Tibial artery (tissue), 4 donors: ENCODE data around the gene TXNRD2.
A peak's percentile ranks its signal among the peaks of the same experiment; 100 is the strongest.

Source experiments
- DNase-seq, 2 donors: peaks; one replicate each; pipeline ENCODE4 v3.0.0-alpha.2; 2019
- H3K27ac ChIP-seq, 2 donors: fragments of 200-600 bp; sonication (generic) in 1 of 2; 1 replicate in 1 of 2; 2 replicates in 1 of 2; pipeline ENCODE4 v1.5.1; 2018 to 2019; ENCODE audit warnings: mild to moderate bottlenecking in 1 of 2
- H3K27me3 ChIP-seq, 2 donors: fragments of 200-600 bp; sonication (generic) in 1 of 2; one replicate each; pipeline versions ENCODE4 v1.5.1 to v1.6.0; 2016 to 2019
- H3K36me3 ChIP-seq, 3 donors: fragments of 200-600 bp; sonication (generic) in 2 of 3; one replicate each; pipeline ENCODE4 v1.5.1; 2016 to 2019; ENCODE audit warnings: mild to moderate bottlenecking in 2 of 3
- H3K4me1 ChIP-seq, 4 donors: fragments of 200-600 bp; sonication (generic) in 2 of 4; 1 replicate in 3 of 4; 2 replicates in 1 of 4; pipeline ENCODE4 v1.5.1; 2016 to 2019
- H3K4me3 ChIP-seq, 2 donors: fragments of 200-600 bp; sonication (generic) in 1 of 2; 1 replicate in 1 of 2; 2 replicates in 1 of 2; pipeline ENCODE4 v1.5.1; 2018 to 2019; ENCODE audit warnings: mild to moderate bottlenecking in 2 of 2
- H3K9me3 ChIP-seq, 3 donors: fragments of 200-600 bp; sonication (generic) in 1 of 3; one replicate each; pipeline ENCODE4 v1.5.1; 2016 to 2019
- intact Hi-C: fragments of 100-400 bp; cut with DNase I; formaldehyde crosslinking; loops from one replicate; pipeline ENCODE4 v1.15.0; 2023; ENCODE audit warnings: low total_unique reads
- TF ChIP-seq, protein P1 (sequence below), 2 experiments: fragments of 200-600 bp in 1 of 2; fragments of 450-650 bp in 1 of 2; IDR thresholded peaks; one replicate each; pipeline ENCODE4 v1.5.1; 2017 to 2019; ENCODE audit warnings: antibody characterized with exemption in 2 of 2, mild to moderate bottlenecking in 1 of 2, moderate library complexity in 1 of 2

Gene TXNRD2

DNA sequence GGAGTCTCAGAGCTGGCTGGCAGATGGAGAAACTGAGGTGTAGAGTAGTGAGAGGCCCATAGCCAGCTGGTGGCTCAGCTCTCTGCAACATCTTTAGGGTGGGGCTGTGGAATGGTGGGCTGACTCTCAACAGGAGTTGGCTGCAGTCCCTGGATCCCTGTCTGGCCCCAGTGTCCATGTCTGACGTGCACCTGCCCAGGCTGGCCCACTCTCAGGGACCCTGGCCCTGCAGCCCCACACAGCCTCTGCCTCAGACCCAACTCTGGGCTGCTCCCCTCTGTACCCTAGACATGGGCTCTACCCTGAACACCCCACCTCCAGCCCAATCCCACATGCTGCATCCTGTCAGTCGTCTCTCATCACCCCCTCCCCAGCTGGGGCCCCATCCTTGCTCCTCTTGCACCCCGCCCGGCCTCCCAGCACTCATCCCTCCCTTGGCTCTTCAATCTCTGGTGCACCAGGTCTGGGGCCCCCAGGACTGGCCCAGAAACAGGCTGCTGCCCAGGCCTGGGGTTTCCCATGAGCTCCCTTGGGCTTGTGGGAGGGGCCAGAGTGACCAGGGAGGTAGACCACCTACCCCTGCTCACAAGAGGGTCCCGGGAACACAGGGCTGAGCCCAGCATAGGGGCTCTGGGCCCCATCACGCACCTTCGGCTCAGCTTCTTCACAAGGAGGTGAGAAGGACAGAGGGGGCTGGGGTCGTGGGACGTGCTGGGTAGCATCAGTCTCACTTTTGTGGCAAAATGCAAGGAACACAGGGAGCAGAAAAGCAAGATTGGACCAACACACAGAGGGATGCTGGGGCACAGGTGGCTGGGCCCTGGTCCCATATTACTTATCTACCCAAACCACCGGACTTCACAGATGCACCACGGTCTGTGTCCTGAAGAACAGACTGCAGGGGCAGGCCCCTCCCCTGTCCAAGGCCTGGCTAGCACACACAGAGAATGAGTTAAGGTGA is 43.5 kb upstream of the TXNRD2 start:
- peak in 1 of 2 donors; percentile 62 for DNase-seq
- intact Hi-C loops: no loop called here
- peak overlapping the region; percentile 97 to 98 for H3K27ac ChIP-seq
- peak overlapping the region; percentile 80 to 95 for H3K4me3 ChIP-seq
- peaks cover 6 to 19% (median 18%) of the 10 kb centered on the region in 3 donors for H3K36me3 ChIP-seq
- TF ChIP-seq, protein P1, sequence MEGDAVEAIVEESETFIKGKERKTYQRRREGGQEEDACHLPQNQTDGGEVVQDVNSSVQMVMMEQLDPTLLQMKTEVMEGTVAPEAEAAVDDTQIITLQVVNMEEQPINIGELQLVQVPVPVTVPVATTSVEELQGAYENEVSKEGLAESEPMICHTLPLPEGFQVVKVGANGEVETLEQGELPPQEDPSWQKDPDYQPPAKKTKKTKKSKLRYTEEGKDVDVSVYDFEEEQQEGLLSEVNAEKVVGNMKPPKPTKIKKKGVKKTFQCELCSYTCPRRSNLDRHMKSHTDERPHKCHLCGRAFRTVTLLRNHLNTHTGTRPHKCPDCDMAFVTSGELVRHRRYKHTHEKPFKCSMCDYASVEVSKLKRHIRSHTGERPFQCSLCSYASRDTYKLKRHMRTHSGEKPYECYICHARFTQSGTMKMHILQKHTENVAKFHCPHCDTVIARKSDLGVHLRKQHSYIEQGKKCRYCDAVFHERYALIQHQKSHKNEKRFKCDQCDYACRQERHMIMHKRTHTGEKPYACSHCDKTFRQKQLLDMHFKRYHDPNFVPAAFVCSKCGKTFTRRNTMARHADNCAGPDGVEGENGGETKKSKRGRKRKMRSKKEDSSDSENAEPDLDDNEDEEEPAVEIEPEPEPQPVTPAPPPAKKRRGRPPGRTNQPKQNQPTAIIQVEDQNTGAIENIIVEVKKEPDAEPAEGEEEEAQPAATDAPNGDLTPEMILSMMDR (IDR thresholded peaks at IDR 0.05): no peak
- H3K4me1 ChIP-seq: peaks cover 8 to 76% (median 69%) of the 10 kb centered on the region in 4 donors
- H3K9me3 ChIP-seq: no peaks in the 10 kb centered on the region
- H3K27me3 ChIP-seq: no peaks in the 10 kb centered on the region

DNA sequence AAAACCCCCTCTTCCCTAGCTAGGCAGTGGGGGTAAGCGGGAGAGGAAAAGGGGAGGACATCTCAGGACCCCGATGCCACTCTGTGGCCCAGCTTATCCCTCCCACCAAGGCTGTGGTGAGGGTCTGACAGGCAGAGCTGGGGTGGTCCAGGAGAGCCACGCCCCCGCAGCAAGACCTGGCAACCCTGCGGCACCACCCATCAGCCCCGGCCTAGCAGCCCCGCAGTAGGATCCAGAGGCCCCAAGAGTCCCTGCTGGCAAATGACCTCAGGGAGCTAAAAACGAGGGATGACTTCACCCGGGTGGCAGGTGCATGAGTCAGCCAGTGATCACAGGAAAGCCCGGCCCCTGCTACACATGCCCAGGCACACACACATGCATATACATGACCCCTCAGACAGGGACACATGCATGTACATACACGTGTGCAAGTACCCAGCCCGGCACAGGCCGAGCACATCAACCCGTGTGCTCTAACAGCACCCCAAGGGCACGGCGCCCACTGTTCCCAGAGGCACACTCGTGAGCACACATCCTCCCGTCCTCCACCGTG is 42.7 kb upstream of the TXNRD2 start:
- H3K27ac ChIP-seq: peak overlapping the region; percentile 97 to 98

DNA sequence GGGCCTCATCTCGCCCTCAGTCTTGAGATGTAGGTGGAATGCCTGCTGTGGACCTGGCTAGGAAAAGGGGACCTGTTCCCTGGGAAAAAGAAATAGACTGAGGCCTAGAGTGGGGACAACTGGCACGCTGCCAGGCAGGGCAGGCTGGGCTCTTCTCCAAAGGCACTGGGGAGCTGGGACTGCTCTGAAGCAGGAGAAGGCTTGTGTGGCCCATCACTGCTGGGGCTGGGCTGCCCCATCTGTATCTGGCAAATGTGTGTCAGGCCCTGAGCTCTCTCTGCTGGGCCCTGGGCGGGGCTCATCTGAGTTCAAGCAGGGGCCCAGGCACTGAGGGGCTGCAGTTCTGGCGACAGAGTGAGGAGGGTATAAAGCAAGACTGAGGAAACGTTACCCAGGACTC is 42.1 kb upstream of the TXNRD2 start:
- intact Hi-C loops: no loop called here
- Histone ChIP-seq H3K27me3 (no peaks in the 10 kb centered on the region), H3K36me3 (peaks cover 6 to 33% (median 32%) of the 10 kb centered on the region in 3 donors), H3K9me3 (no peaks in the 10 kb centered on the region), H3K4me3 (peak overlapping the region in 1 of 2 donors; percentile 95), H3K27ac (peak overlapping the region; percentile 97 to 98), H3K4me1 (peaks cover 8 to 62% (median 55%) of the 10 kb centered on the region in 4 donors)
- DNase-seq: peak in 1 of 2 donors; percentile 72
- TF ChIP-seq, protein P1 (IDR thresholded peaks at IDR 0.05): no peak

More for the DNA sequence above, 42.7 kb upstream of the TXNRD2 start:
- Histone ChIP-seq H3K4me3 (peak overlapping the region in 1 of 2 donors; percentile 95), H3K36me3 (peaks cover 6 to 27% (median 27%) of the 10 kb centered on the region in 3 donors), H3K9me3 (no peaks in the 10 kb centered on the region), H3K27me3 (no peaks in the 10 kb centered on the region), H3K4me1 (peaks cover 8 to 67% (median 60%) of the 10 kb centered on the region in 4 donors)
- intact Hi-C loops: no loop called here
- TF ChIP-seq, protein P1 (IDR thresholded peaks at IDR 0.05): no peak
- DNase-seq: peak; percentile 59 to 91

DNA sequence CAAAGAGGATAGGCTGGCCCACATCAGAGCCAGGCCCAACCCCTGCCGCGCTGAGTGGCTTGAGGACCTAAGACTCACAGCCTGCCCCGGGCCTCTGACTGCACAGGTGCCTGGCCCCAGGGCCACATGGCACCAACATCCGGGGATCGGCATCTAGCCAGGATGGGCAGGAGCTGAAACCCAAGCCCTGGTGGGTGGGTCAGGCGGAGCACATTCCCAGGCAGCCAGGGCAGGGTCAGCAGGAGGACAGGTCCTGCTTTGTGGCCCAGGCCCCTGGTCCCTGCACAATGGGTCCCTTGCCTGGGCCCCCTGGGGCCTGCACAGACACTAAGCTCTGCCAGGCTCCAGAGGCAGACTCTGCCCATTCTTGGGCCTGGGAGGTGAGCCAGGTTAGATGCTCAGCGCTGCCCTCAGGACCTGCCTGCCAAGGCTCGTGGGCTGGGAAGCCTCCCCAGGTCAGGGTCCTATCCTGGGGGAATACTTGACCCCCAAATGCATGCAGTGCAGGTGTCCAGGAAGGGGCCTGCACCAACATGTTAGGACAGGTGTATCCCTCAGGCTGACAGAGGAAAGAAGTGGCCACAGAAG is 41.5 kb upstream of the TXNRD2 start:
- peaks cover 8 to 55% (median 48%) of the 10 kb centered on the region in 4 donors for H3K4me1 ChIP-seq
- TF ChIP-seq, protein P1 (IDR thresholded peaks at IDR 0.05): no peak
- DNase-seq: peak in 1 of 2 donors; percentile 59
- peaks cover 6 to 39% (median 39%) of the 10 kb centered on the region in 3 donors for H3K36me3 ChIP-seq
- intact Hi-C loops: no loop called here
- H3K9me3 ChIP-seq: no peaks in the 10 kb centered on the region
- no peak overlapping the region for H3K4me3 ChIP-seq
- peak overlapping the region; percentile 97 to 98 for H3K27ac ChIP-seq
- no peaks in the 10 kb centered on the region for H3K27me3 ChIP-seq
